ENCODE measurements around the gene ARHGAP26. TPM values are rescaled to one million over a fixed set of nuclear protein-coding genes. Genes with fewer than 3 reads are reported as not detected.
A peak's percentile ranks its signal among the peaks of the same experiment; 100 is the strongest.

ARHGAP26 gene
- total and polyA plus RNA-seq, 4 donors: 1.8 to 16.7 (median 4.1) TPM

DNA sequence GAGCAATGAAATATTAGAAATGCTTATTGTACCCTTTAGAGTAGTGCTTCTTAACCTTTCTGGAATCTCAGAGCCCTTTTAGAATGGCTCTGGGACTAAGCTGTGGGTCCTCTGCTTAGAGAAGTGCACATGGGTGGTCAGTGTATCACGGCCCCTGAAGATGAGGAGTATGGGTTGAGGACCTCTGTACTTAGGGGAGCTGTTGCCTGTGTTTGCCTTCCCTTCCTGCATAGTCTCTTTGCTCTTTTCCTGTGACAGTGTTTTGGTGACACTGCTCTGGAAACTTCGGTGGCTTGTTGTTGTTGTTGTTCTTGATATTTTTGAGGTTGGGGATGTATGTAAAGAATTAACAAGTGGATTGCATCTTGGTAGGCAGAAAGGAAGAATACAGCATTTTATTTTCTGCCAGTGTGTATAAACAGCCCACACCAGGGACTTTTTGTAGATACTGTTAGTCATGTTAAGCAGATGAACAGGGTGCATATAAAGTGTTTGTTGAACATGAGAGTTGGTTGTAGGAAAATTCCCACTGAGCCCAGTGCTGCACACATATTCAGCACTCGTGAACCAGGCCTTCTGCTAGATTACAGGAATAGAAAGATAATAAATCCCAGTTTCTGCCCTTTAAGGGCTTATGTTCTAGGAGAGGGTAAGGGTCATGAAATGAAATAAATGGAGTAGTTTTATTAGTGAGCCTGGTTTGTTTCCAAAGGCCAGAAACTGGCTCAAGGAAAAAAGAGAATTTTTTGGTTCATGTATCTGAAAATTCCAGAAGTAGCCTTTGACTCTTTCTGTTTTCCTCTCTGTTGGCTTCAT lies 199.7 kb downstream of the ARHGAP26 start:
- Histone ChIP-seq H3K27ac (ENCODE audit: low read depth in 1 of 2, low read length in 2 of 2) (no peak overlapping the region), H3K27me3 (ENCODE audit: control insufficient read depth in 4 of 4, insufficient read depth in 4 of 4, low read length in 3 of 4) (no peaks in the 10 kb centered on the region), H3K4me1 (ENCODE audit: control insufficient read depth in 4 of 4, insufficient read depth in 4 of 4, low read length in 3 of 4) (peaks cover 0 to 6% (median 0%) of the 10 kb centered on the region in 4 donors), H3K9ac (ENCODE audit: low read depth in 1 of 2, low read length in 2 of 2) (no peak overlapping the region), H3K36me3 (ENCODE audit: control insufficient read depth in 4 of 4, insufficient read depth in 3 of 4, low read depth in 1 of 4, low read length in 3 of 4) (no peaks in the 10 kb centered on the region), H3K9me3 (ENCODE audit: control insufficient read depth in 4 of 4, low read length in 3 of 4) (no peaks in the 10 kb centered on the region), H3K4me3 (ENCODE audit: low read depth in 1 of 3, low read length in 3 of 3) (no peak overlapping the region)
- no peak for DNase-seq (ENCODE audit: low spot score)
- WGBS: 86% methylated on average over 3 of the region's 3 CpGs
- TF ChIP-seq, protein P1, sequence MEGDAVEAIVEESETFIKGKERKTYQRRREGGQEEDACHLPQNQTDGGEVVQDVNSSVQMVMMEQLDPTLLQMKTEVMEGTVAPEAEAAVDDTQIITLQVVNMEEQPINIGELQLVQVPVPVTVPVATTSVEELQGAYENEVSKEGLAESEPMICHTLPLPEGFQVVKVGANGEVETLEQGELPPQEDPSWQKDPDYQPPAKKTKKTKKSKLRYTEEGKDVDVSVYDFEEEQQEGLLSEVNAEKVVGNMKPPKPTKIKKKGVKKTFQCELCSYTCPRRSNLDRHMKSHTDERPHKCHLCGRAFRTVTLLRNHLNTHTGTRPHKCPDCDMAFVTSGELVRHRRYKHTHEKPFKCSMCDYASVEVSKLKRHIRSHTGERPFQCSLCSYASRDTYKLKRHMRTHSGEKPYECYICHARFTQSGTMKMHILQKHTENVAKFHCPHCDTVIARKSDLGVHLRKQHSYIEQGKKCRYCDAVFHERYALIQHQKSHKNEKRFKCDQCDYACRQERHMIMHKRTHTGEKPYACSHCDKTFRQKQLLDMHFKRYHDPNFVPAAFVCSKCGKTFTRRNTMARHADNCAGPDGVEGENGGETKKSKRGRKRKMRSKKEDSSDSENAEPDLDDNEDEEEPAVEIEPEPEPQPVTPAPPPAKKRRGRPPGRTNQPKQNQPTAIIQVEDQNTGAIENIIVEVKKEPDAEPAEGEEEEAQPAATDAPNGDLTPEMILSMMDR (IDR thresholded peaks at IDR 0.05; ENCODE audit: low read depth, low read length, missing input control): no peak
- no peak for TF ChIP-seq FOXA2 (IDR thresholded peaks at IDR 0.05)
- no peak for TF ChIP-seq YY1 (IDR thresholded peaks at IDR 0.05)
- TF ChIP-seq FOXA1 (IDR thresholded peaks at IDR 0.05): no peak
- TF ChIP-seq HNF4A (conservative IDR thresholded peaks at IDR 0.05): no peak
- TF ChIP-seq, protein P2, sequence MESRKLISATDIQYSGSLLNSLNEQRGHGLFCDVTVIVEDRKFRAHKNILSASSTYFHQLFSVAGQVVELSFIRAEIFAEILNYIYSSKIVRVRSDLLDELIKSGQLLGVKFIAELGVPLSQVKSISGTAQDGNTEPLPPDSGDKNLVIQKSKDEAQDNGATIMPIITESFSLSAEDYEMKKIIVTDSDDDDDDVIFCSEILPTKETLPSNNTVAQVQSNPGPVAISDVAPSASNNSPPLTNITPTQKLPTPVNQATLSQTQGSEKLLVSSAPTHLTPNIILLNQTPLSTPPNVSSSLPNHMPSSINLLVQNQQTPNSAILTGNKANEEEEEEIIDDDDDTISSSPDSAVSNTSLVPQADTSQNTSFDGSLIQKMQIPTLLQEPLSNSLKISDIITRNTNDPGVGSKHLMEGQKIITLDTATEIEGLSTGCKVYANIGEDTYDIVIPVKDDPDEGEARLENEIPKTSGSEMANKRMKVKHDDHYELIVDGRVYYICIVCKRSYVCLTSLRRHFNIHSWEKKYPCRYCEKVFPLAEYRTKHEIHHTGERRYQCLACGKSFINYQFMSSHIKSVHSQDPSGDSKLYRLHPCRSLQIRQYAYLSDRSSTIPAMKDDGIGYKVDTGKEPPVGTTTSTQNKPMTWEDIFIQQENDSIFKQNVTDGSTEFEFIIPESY (IDR thresholded peaks at IDR 0.05): no peak
- peak in 1 of 2 donors; percentile 19 for TF ChIP-seq RXRA (IDR thresholded peaks at IDR 0.05)
- TF ChIP-seq NR2F2 (IDR thresholded peaks at IDR 0.05): peak; percentile 96
- no peak for TF ChIP-seq TAF1 (conservative IDR thresholded peaks at IDR 0.05)
- no peak for TF ChIP-seq JUND (IDR thresholded peaks at IDR 0.05)
- TF ChIP-seq GABPA (IDR thresholded peaks at IDR 0.05 in 1 of 2, conservative IDR thresholded peaks at IDR 0.05 in 1 of 2): no peak
- TF ChIP-seq EGR1 (IDR thresholded peaks at IDR 0.05; ENCODE audit: low read depth in 2 of 2): no peak
- TF ChIP-seq, protein P3, sequence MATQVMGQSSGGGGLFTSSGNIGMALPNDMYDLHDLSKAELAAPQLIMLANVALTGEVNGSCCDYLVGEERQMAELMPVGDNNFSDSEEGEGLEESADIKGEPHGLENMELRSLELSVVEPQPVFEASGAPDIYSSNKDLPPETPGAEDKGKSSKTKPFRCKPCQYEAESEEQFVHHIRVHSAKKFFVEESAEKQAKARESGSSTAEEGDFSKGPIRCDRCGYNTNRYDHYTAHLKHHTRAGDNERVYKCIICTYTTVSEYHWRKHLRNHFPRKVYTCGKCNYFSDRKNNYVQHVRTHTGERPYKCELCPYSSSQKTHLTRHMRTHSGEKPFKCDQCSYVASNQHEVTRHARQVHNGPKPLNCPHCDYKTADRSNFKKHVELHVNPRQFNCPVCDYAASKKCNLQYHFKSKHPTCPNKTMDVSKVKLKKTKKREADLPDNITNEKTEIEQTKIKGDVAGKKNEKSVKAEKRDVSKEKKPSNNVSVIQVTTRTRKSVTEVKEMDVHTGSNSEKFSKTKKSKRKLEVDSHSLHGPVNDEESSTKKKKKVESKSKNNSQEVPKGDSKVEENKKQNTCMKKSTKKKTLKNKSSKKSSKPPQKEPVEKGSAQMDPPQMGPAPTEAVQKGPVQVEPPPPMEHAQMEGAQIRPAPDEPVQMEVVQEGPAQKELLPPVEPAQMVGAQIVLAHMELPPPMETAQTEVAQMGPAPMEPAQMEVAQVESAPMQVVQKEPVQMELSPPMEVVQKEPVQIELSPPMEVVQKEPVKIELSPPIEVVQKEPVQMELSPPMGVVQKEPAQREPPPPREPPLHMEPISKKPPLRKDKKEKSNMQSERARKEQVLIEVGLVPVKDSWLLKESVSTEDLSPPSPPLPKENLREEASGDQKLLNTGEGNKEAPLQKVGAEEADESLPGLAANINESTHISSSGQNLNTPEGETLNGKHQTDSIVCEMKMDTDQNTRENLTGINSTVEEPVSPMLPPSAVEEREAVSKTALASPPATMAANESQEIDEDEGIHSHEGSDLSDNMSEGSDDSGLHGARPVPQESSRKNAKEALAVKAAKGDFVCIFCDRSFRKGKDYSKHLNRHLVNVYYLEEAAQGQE (IDR thresholded peaks at IDR 0.05): no peak
- TF ChIP-seq, protein P4, sequence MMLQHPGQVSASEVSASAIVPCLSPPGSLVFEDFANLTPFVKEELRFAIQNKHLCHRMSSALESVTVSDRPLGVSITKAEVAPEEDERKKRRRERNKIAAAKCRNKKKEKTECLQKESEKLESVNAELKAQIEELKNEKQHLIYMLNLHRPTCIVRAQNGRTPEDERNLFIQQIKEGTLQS (IDR thresholded peaks at IDR 0.05): no peak
- TF ChIP-seq HNF4G (IDR thresholded peaks at IDR 0.05): no peak
- TF ChIP-seq, protein P5, sequence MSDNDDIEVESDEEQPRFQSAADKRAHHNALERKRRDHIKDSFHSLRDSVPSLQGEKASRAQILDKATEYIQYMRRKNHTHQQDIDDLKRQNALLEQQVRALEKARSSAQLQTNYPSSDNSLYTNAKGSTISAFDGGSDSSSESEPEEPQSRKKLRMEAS (IDR thresholded peaks at IDR 0.05): no peak
- TF ChIP-seq RAD21 (IDR thresholded peaks at IDR 0.05): no peak
- TF ChIP-seq SP1 (IDR thresholded peaks at IDR 0.05): peak; percentile 21

All from liver (tissue), 9 donors.